WTC11 (cell line): ENCODE data around the gene MACROD2. TPM values are rescaled to one million over a fixed set of nuclear protein-coding genes. Genes with fewer than 3 reads are reported as not detected.
A peak's percentile ranks its signal among the peaks of the same experiment; 100 is the strongest.

ENCODE experiments used
- ATAC-seq: fragments of 200-7000 bp; cut with Tn5 transposase; 2 replicates; pipeline ENCODE4 v1.10.0; 2021; ENCODE audit warnings: mild to moderate bottlenecking, moderate library complexity
- CTCF ChIA-PET: fragments of 300-600 bp; sonication (Branson Sonifier 250); formaldehyde crosslinking; loops from one replicate; lab custom pipeline; 2021; ENCODE audit warnings: antibody characterized with exemption; lab: Charles Lee
- POLR2A ChIA-PET: fragments of 350-600 bp; sonication (Branson Sonifier 250); formaldehyde crosslinking; loops from one replicate; lab custom pipeline; 2021; ENCODE audit warnings: antibody characterized with exemption; lab: Charles Lee
- DNase-seq: peaks from one replicate; pipeline ENCODE4 v3.0.0; 2021; ENCODE audit warnings: low spot score
- H3K27ac Mint-ChIP-seq: 2 replicates; pipeline ENCODE4 v1.8.0; 2021; ENCODE audit warnings: mixed read lengths
- H3K27me3 Mint-ChIP-seq: 2 replicates; pipeline ENCODE4 v1.8.0; 2021; ENCODE audit warnings: low read depth, mild to moderate bottlenecking, moderate library complexity, mixed read lengths
- H3K36me3 Mint-ChIP-seq: 2 replicates; pipeline ENCODE4 v1.8.0; 2021; ENCODE audit warnings: mixed read lengths
- H3K4me1 Mint-ChIP-seq: 2 replicates; pipeline ENCODE4 v1.8.0; 2022; ENCODE audit warnings: mixed read lengths
- H3K4me3 Mint-ChIP-seq: 2 replicates; pipeline ENCODE4 v1.8.0; 2021; ENCODE audit warnings: mild to moderate bottlenecking, moderate library complexity, mixed read lengths
- H3K9me3 Mint-ChIP-seq: 2 replicates; pipeline ENCODE4 v1.8.0; 2021; ENCODE audit warnings: mixed read lengths
- CBFB ChIP-seq: sonication (generic); formaldehyde crosslinking; IDR thresholded peaks from 2 replicates; pipeline ENCODE4 v1.8.1; 2022; ENCODE audit warnings: mild to moderate bottlenecking, low read depth, missing genetic modification reagents
- E2F1 ChIP-seq: sonication (generic); formaldehyde crosslinking; IDR thresholded peaks from 2 replicates; pipeline ENCODE4 v1.8.0; 2022; ENCODE audit warnings: mild to moderate bottlenecking, missing genetic modification reagents
- ESRRA ChIP-seq: sonication (generic); formaldehyde crosslinking; IDR thresholded peaks from 2 replicates; pipeline ENCODE4 v1.8.1; 2022; ENCODE audit warnings: mild to moderate bottlenecking, missing genetic modification reagents, borderline replicate concordance
- GABPB1 ChIP-seq: sonication (generic); formaldehyde crosslinking; IDR thresholded peaks from 2 replicates; pipeline ENCODE4 v1.8.1; 2023; ENCODE audit warnings: mild to moderate bottlenecking, missing genetic modification reagents
- HMGA2 ChIP-seq: fragments of 250-450 bp; sonication (Bioruptor Pico); IDR thresholded peaks from 2 replicates; pipeline ENCODE4 v1.4.0; 2021; ENCODE audit warnings: mild to moderate bottlenecking, moderate library complexity
- JAZF1 ChIP-seq: fragments of 250-450 bp; sonication (Bioruptor Pico); IDR thresholded peaks from 2 replicates; pipeline ENCODE4 v1.9.0; 2021; ENCODE audit warnings: moderate library complexity, mild to moderate bottlenecking, inconsistent platforms
- NR1H2 ChIP-seq: sonication (generic); formaldehyde crosslinking; IDR thresholded peaks from 2 replicates; pipeline ENCODE4 v1.9.0; 2021; ENCODE audit warnings: mild to moderate bottlenecking, moderate library complexity, missing genetic modification reagents
- ZBTB43 ChIP-seq: sonication (generic); formaldehyde crosslinking; IDR thresholded peaks from 2 replicates; pipeline ENCODE4 v1.8.1; 2023; ENCODE audit warnings: mild to moderate bottlenecking, missing genetic modification reagents
- ZNF121 ChIP-seq: sonication (generic); formaldehyde crosslinking; IDR thresholded peaks from 2 replicates; pipeline ENCODE4 v1.8.0; 2023; ENCODE audit warnings: missing genetic modification reagents
- ZNF219 ChIP-seq: sonication (generic); formaldehyde crosslinking; IDR thresholded peaks from 2 replicates; pipeline ENCODE4 v1.8.0; 2023; ENCODE audit warnings: missing genetic modification reagents, mild to moderate bottlenecking, borderline replicate concordance
- ZNF416 ChIP-seq: fragments of 250-450 bp; sonication (Bioruptor Pico); IDR thresholded peaks from 2 replicates; pipeline ENCODE4 v1.9.0; 2021; ENCODE audit warnings: mild to moderate bottlenecking, inconsistent platforms
- total RNA-seq: library from RNA; stranded (reverse); gene quantifications from 3 replicates; pipeline ENCODE4 v1.2.3, GENCODE V29; 2021
- TF ChIP-seq, protein P1 (sequence below): sonication (generic); formaldehyde crosslinking; IDR thresholded peaks from 2 replicates; pipeline ENCODE4 v1.8.0; 2022; ENCODE audit warnings: missing genetic modification reagents
- TF ChIP-seq, protein P2 (sequence below): sonication (generic); formaldehyde crosslinking; IDR thresholded peaks from 2 replicates; pipeline ENCODE4 v1.8.1; 2022; ENCODE audit warnings: missing genetic modification reagents, borderline replicate concordance
- TF ChIP-seq, protein P3 (sequence below): fragments of 250-450 bp; sonication (Bioruptor Pico); IDR thresholded peaks from 2 replicates; pipeline ENCODE4 v1.9.0; 2021; ENCODE audit warnings: mild to moderate bottlenecking

Gene MACROD2
- total RNA-seq, 1 experiment from 2014 or later = 4.1 TPM

DNA sequence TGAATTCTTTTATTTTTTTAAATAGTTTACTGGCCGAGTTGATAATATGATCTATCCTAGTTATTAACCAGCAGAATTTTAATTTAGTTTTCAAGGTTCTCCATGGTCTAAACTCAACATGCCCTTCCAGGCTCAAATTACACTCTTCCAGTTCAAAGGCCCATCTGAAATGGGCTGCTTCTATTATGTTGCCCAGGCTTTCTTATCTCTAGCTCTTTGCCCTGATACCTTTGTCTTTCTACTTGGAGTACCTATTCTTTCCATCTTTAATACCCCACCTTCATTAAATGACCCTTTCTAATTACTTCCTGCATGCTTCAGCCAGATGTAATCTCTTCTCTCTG, 883.3 kb downstream of the MACROD2 start (continued):
- TF ChIP-seq, protein P1, sequence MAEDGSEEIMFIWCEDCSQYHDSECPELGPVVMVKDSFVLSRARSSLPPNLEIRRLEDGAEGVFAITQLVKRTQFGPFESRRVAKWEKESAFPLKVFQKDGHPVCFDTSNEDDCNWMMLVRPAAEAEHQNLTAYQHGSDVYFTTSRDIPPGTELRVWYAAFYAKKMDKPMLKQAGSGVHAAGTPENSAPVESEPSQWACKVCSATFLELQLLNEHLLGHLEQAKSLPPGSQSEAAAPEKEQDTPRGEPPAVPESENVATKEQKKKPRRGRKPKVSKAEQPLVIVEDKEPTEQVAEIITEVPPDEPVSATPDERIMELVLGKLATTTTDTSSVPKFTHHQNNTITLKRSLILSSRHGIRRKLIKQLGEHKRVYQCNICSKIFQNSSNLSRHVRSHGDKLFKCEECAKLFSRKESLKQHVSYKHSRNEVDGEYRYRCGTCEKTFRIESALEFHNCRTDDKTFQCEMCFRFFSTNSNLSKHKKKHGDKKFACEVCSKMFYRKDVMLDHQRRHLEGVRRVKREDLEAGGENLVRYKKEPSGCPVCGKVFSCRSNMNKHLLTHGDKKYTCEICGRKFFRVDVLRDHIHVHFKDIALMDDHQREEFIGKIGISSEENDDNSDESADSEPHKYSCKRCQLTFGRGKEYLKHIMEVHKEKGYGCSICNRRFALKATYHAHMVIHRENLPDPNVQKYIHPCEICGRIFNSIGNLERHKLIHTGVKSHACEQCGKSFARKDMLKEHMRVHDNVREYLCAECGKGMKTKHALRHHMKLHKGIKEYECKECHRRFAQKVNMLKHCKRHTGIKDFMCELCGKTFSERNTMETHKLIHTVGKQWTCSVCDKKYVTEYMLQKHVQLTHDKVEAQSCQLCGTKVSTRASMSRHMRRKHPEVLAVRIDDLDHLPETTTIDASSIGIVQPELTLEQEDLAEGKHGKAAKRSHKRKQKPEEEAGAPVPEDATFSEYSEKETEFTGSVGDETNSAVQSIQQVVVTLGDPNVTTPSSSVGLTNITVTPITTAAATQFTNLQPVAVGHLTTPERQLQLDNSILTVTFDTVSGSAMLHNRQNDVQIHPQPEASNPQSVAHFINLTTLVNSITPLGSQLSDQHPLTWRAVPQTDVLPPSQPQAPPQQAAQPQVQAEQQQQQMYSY (CRISPR knock-in tag) = no peak
- no peak for TF ChIP-seq ZNF121
- no peak for TF ChIP-seq HMGA2
- no peak for TF ChIP-seq JAZF1 (CRISPR knock-in tag)
- TF ChIP-seq ZNF219 (CRISPR knock-in tag) = no peak
- TF ChIP-seq, protein P2, sequence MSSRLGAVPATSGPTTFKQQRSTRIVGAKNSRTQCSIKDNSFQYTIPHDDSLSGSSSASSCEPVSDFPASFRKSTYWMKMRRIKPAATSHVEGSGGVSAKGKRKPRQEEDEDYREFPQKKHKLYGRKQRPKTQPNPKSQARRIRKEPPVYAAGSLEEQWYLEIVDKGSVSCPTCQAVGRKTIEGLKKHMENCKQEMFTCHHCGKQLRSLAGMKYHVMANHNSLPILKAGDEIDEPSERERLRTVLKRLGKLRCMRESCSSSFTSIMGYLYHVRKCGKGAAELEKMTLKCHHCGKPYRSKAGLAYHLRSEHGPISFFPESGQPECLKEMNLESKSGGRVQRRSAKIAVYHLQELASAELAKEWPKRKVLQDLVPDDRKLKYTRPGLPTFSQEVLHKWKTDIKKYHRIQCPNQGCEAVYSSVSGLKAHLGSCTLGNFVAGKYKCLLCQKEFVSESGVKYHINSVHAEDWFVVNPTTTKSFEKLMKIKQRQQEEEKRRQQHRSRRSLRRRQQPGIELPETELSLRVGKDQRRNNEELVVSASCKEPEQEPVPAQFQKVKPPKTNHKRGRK (CRISPR knock-in tag) = no peak
- TF ChIP-seq NR1H2 (CRISPR knock-in tag) = no peak

DNA sequence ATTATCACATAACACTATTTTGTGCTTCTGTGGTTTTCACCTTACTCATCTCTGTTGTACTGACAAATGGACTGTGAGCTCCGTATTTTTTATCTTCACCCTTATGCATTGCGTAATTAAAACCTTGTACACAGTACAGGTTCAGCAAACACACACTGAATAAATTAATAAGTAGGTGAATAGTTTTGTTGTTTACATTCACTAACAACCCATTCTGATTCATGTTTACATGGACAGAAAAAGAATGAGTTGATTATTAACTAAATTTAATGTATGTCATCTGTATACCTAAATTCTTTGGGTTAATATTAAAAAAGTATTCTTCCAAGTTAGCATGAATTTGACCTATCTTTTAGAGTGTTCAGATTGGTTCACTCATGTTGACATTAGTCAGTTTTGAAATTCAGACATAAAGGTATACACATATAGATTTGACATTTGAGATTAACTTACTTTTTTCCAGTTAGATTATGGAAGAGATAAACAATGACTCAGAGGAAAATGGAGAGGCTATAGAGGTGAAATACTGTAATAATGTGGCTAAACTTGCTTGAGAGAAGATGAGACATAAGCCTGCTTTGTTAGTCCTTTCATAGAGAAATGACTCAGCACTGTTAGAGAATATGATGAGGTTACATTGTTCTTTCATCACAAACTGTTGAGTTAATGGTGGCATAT, 883.8 kb downstream of the MACROD2 start:
- Mint-ChIP-seq H3K36me3 (no peaks in the 10 kb centered on the region), H3K4me3 (no peak overlapping the region), H3K9me3 (no peaks in the 10 kb centered on the region), H3K27me3 (no peaks in the 10 kb centered on the region), H3K27ac (no peak overlapping the region), H3K4me1 (peaks cover 23% of the 10 kb centered on the region)
- ChIA-PET CTCF (no interaction called here), POLR2A (no interaction called here)
- ATAC-seq (no peak), DNase-seq (no peak)
- TF ChIP-seq CBFB (CRISPR knock-in tag) (no peak), GABPB1 (CRISPR knock-in tag) (peak; percentile 56), E2F1 (no peak)
- TF ChIP-seq, protein P3, sequence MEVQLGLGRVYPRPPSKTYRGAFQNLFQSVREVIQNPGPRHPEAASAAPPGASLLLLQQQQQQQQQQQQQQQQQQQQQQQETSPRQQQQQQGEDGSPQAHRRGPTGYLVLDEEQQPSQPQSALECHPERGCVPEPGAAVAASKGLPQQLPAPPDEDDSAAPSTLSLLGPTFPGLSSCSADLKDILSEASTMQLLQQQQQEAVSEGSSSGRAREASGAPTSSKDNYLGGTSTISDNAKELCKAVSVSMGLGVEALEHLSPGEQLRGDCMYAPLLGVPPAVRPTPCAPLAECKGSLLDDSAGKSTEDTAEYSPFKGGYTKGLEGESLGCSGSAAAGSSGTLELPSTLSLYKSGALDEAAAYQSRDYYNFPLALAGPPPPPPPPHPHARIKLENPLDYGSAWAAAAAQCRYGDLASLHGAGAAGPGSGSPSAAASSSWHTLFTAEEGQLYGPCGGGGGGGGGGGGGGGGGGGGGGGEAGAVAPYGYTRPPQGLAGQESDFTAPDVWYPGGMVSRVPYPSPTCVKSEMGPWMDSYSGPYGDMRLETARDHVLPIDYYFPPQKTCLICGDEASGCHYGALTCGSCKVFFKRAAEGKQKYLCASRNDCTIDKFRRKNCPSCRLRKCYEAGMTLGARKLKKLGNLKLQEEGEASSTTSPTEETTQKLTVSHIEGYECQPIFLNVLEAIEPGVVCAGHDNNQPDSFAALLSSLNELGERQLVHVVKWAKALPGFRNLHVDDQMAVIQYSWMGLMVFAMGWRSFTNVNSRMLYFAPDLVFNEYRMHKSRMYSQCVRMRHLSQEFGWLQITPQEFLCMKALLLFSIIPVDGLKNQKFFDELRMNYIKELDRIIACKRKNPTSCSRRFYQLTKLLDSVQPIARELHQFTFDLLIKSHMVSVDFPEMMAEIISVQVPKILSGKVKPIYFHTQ (CRISPR knock-in tag) = no peak

DNA sequence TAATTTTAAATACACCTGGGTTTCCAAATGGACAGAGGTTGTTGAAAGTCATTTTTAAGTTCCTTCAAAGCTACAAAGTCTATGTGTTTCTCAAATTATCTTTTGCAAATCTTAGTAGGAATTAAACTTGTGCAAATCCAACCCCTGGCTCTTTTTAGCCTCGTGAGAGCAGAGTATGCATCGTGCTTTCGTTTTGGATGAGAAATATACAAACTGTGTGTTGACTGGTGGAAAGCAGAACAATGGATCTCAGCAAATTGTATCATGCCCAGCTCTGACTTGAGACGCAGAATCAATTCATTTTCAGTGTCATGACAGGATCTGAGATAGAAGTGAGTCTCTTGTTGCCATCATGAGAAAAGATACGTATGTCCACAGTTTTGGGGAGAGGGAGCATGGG, 884.5 kb downstream of the MACROD2 start:
- no peak overlapping the region for H3K4me3 Mint-ChIP-seq
- ATAC-seq (no peak), DNase-seq (no peak)
- no peaks in the 10 kb centered on the region for H3K36me3 Mint-ChIP-seq
- no peaks in the 10 kb centered on the region for H3K27me3 Mint-ChIP-seq
- H3K9me3 Mint-ChIP-seq = no peaks in the 10 kb centered on the region
- ChIA-PET POLR2A (no interaction called here), CTCF (no interaction called here)
- no peak overlapping the region for H3K27ac Mint-ChIP-seq
- H3K4me1 Mint-ChIP-seq = peaks cover 23% of the 10 kb centered on the region
- TF ChIP-seq NR1H2 (CRISPR knock-in tag) (no peak), ZBTB43 (no peak), ESRRA (CRISPR knock-in tag) (no peak), ZNF416 (CRISPR knock-in tag) (no peak), E2F1 (no peak)
